HG02798 (cell line): ENCODE measurements around the gene CLMN.

Experiments
- ATAC-seq: cut with Tn5 transposase; IDR thresholded peaks from one replicate; pipeline ENCODE4 v1.9.1; 2021; ENCODE audit warnings: mild to moderate bottlenecking; ENCODE audit not compliant: unreplicated experiment, poor library complexity

Gene CLMN

DNA sequence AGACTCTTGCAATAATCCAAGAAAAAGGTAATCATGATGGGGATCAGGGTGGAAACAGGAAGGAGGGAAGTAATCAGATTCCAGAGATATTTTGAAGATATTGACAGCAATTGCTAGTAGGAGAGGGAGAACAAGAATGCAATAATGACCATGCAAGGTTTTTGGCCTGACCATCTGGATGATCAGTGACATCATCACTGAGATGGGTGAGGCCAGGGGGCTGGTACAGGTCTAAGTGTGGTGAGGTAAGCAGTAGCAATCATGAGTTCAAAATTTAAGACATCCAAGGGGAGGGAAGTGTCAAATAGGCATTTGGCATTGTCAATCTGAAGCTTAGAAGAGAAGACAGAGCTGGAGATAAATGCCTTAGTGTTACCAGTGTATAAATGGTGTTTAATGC is 24.8 kb upstream of the CLMN start:
- no peak for ATAC-seq

DNA sequence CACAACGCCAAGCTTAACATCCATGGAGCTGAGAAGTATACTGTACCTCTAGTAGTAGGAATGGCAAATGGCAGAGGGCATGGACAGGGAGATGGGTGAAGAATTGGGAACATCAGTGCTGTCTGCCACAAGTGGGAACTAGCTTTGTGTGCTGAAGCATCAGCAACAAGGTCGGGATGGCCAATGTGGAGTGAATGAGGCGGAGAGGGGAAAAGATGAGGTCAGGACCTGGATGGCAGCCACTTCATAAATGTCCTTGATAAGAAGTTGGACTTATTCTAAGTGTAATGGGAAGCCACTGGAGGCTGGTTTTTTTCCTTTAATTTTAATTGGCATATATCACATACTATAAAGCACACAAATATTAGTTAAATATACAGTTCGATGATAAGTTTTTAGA is 21.9 kb upstream of the CLMN start:
- no peak for ATAC-seq

GRCh38 chr14:95341115-95341514 is 21.4 kb upstream of the CLMN start:
- ATAC-seq, result no peak

GRCh38 chr14:95340201-95340697 is 20.5 kb upstream of the CLMN start:
- ATAC-seq, result no peak

DNA sequence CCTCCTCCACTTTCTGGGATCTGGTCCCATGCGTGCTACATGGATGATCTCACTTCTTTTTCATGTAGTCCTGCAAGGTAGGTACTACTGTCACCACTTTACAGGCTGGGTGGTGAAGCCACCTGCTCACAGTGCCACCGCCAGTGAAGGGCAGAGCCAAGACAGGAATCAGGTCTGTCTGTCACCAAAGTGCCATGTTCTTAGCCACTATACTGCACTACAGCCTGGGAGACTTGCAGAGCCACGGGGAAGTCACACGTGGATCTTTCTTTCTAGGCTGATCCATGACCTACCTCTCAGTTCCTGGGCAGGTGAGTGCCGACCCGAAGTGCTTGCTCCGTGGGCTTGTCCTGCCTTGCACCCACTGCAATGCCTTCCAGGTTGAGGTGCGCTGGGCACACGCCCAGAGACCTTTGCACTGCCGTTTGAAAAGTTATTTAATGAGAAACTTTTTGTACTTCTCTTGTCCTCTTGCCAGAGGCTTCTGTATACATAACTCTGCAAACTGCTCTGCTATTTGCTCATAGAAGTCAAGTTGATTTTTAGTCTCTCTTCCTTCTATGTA is 19.7 kb upstream of the CLMN start:
- no peak for ATAC-seq

DNA sequence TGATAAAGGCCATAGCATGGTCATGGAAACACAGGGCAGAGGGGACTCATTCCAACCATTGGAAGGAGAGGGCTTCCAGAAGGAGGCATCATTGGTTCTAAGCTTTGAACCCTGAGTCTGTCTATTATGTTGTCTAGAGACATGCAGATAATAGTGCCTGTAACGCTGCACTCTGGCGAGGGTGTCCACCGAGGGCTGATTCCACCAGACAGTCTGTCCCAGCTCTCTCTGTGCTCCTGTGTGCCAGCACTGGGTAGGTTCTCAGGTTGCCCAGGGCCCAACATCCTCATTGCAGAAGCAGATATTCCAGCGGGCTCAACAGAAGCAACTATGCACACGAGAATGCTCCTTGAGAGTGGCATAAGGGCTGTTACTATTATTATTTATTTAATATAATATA is 18.7 kb upstream of the CLMN start:
- ATAC-seq, result no peak

DNA sequence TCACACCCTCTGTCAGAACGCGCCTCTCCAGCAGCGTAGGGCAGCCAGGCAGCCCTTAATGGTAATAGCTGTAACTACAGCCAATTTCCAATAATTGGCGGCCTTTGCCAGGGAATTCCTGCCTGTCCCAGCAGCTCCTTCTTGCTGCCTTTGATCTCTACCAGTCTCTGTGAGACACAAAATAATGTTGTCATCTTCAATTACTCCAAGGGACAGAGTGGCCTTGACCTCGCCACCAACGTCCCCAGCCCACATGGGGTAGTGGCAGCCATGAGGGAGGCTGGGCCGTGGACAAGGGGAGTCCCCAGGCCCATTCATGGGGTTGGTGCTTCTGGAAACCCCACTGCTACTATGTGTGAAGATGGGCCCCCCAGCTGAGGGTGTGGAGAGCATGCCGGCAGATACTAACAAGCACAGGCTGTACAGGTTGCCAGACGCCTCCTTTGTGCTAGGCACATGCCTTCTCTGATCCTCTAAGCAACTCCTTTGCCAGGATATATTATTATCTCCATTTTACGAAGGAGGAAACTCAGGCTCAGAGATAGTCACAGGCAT is 17.4 kb upstream of the CLMN start:
- no peak for ATAC-seq

- no peak for ATAC-seq
Measured at GRCh38 chr14:95336192-95336760, 16.6 kb upstream of the CLMN start.

GRCh38 chr14:95335071-95335470 is 15.4 kb upstream of the CLMN start:
- ATAC-seq, result no peak

DNA sequence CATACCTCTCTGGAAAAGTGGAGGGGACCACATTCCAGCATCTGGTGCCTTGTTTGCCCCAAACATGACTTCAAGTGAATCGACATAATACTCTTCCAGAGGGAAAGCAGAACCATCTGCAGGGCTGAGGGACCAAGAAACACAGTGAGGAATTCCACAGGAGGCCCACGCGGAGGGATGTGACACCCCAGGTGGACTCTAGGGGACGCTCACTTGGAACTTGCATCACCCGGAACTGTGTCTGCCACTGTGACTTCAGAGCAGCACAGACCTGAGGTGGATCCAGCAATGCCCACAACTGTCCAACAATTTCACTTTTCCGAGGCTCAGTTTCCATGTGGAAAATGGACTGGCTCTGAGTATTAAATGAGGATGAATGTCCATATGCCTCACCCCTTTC is 14.3 kb upstream of the CLMN start:
- no peak for ATAC-seq

DNA sequence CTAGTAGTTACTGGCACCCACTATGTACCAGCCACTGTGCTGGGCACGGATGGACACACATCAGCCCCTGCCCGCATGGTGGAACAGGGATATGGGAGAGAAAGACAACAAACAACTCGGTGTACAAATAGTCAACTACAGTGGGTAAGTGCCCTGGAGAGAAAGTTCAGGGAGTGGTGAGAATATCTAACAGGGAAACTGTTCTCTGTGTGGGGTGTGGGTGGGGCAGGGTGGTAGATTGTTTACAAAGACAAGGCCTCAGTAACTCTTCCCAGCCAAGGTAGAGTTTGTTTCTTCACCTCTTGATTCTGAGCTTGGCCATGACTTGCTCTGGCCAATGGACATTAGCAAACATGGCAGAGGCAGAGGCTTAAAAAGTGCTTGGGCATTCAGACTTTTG is 12.9 kb upstream of the CLMN start:
- no peak for ATAC-seq

- ATAC-seq, result no peak
Measured at GRCh38 chr14:95331708-95332408, 12.2 kb upstream of the CLMN start.

DNA sequence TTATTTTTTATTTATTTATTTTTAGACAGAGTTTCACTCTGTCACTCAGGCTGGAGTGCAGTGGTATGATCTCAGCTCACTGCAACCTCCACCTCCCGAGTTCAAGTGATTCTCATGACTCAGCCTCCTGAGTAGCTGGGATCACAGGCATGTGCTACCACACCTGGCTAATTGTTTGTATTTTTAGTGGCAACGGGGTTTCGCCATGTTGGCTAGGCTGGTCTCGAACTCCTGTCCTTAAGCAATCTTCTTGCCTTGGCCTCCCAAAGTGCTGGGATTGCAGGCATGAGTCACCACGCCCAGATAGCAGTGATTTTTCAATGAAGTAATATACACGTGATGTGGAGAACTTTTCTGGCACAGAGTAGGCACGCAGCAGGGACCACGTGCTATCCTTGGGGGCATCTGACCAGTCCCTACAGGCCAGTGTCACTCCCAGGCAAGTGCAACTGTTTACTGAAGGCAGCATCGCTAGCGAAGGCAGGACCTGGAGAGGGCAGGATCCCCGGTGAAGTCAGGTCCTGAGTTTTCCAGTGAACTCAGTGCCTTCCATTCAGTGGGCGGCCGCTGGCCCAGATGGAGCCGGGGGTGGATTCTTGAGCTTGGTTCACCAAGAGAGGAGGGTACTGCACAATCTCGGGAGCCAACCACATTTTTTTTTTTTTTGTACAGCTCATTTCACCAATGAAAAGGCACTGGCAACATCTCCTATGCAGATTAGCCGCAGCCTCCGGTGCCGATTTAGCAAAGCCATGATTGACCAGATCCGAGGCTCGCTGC is 11.1 kb upstream of the CLMN start:
- no peak for ATAC-seq

GRCh38 chr14:95329941-95330340 is 10.2 kb upstream of the CLMN start:
- no peak for ATAC-seq

- ATAC-seq, result no peak
Measured at GRCh38 chr14:95328729-95329503, 9.2 kb upstream of the CLMN start.

DNA sequence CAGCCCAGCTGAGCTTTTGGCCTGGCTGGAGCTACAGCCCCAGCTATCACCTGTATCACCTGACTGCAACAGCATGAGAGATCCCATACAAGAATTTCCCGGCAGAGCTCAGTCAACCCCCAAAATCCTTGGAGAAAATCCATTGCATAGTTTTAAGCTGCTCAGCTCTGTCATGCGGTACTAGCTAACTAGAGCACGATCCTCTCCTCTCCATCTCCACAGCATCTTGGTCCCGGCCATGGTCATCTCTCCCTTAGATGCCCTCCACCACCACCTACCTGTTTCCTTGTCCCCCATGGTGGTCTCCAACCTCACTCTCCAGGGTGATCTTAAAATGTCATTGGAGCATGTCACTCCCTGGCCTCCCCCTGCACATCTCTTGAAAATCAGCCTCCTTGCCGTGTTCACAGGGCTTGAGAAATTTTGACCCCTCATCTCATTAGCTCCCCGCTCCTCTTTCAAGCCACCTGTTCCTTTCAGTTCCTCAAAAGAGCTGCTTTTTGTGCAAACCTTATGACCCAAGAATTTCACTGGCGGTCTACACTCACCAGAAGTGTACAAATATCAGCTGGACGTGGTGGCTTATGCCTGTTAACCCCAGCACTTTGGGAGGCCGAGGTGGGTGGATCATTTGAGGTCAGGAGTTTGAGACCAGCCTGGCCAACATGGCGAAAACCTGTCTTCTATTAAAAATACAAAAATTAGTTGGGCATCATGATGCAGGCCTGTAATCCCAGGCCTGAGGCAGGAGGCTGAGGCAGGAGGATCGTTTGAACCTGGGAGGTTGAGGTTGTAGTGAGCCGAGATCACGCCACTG is 8.1 kb upstream of the CLMN start:
- peak; percentile 95 for ATAC-seq

- peak; percentile 20 for ATAC-seq
Measured at GRCh38 chr14:95326987-95327386, 7.3 kb upstream of the CLMN start.

- no peak for ATAC-seq
Measured at GRCh38 chr14:95323917-95324316, 4.2 kb upstream of the CLMN start.

- ATAC-seq, result no peak
Measured at GRCh38 chr14:95323361-95323760, 3.7 kb upstream of the CLMN start.
